HG03460 (cell line): ENCODE data around the gene USP27X.

Experiments
- ATAC-seq: cut with Tn5 transposase; IDR thresholded peaks from one replicate; pipeline ENCODE4 v1.9.1; 2021; ENCODE audit not compliant: unreplicated experiment

The USP27X gene

GRCh38 chrX:49878834-49879655 is at the start of gene USP27X:
Gene USP27X (plus strand): TSS chrX:49879484. CDS start chrX:49880308, 824 bp downstream.
- peak; percentile 90 for ATAC-seq

- ATAC-seq, result no peak
Observed at GRCh38 chrX:49838374-49838773, 40.9 kb upstream of the USP27X start.

GRCh38 chrX:49840679-49841078 is 38.6 kb upstream of the USP27X start:
- ATAC-seq, result peak; percentile 59

- no peak for ATAC-seq
Observed at GRCh38 chrX:49842621-49843020, 36.7 kb upstream of the USP27X start.

GRCh38 chrX:49844611-49845010 is 34.7 kb upstream of the USP27X start:
- ATAC-seq, result no peak

GRCh38 chrX:49845701-49846403 is 33.4 kb upstream of the USP27X start:
- ATAC-seq, result no peak

- no peak for ATAC-seq
Observed at GRCh38 chrX:49846522-49846921, 32.8 kb upstream of the USP27X start.

- ATAC-seq, result no peak
Observed at GRCh38 chrX:49848275-49848674, 31.0 kb upstream of the USP27X start.

- no peak for ATAC-seq
Observed at GRCh38 chrX:49850028-49850427, 29.3 kb upstream of the USP27X start.

- ATAC-seq, result no peak
Observed at GRCh38 chrX:49853661-49854060, 25.6 kb upstream of the USP27X start.

- no peak for ATAC-seq
Observed at GRCh38 chrX:49856819-49857218, 22.5 kb upstream of the USP27X start.

- ATAC-seq, result no peak
Observed at GRCh38 chrX:49858341-49858740, 20.9 kb upstream of the USP27X start.

GRCh38 chrX:49859491-49859890 is 19.8 kb upstream of the USP27X start:
- no peak for ATAC-seq

GRCh38 chrX:49860867-49861535 is 18.3 kb upstream of the USP27X start:
- ATAC-seq, result no peak

- no peak for ATAC-seq
Observed at GRCh38 chrX:49862093-49862492, 17.2 kb upstream of the USP27X start.

GRCh38 chrX:49868739-49869138 is 10.5 kb upstream of the USP27X start:
- ATAC-seq, result no peak

GRCh38 chrX:49876750-49877149 is 2.5 kb upstream of the USP27X start:
- no peak for ATAC-seq

GRCh38 chrX:49877397-49878101 is 1.7 kb upstream of the USP27X start:
- ATAC-seq, result no peak

GRCh38 chrX:49878128-49878833 is 1.0 kb upstream of the USP27X start:
- ATAC-seq, result no peak

GRCh38 chrX:49879656-49880277 is 483 bp downstream of the USP27X start:
- ATAC-seq, result peak; percentile 33
